AG10803 (cell line): Measurements from ENCODE around the gene GNAL.

Source experiments
- DNase-seq: peaks from one replicate; pipeline ENCODE4 v3.0.0; 2010; ENCODE audit warnings: low read depth
- H3K4me3 ChIP-seq: 2 replicates; pipeline ENCODE4 v1.5.1; 2011; ENCODE audit warnings: mild to moderate bottlenecking, low read length, control low read depth
- TF ChIP-seq, protein P1 (sequence below): conservative IDR thresholded peaks from 2 replicates; pipeline ENCODE4 v1.5.1; 2011; ENCODE audit warnings: mild to moderate bottlenecking, low read length, control low read depth, inconsistent platforms

The GNAL gene

DNA sequence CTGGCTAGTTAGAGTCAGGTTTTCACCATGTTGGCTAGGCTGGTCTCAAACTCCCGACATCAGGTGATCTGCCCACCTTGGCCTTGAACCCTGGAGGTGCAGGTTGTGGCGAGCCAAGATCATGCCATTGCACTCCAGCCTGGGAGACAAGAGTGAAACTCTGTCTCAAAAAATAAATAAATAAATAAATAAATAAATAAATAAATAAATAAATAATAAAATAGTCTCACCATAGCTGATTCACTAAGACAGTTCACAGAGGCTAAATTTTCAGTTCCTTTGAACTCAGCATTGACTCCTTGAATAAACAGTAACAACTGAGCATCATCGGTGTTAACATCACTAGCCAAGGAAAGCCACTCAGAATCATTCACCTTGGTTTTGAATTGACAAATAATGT lies 32.7 kb downstream of the GNAL start:
- DNase-seq, result no peak
- TF ChIP-seq, protein P1, sequence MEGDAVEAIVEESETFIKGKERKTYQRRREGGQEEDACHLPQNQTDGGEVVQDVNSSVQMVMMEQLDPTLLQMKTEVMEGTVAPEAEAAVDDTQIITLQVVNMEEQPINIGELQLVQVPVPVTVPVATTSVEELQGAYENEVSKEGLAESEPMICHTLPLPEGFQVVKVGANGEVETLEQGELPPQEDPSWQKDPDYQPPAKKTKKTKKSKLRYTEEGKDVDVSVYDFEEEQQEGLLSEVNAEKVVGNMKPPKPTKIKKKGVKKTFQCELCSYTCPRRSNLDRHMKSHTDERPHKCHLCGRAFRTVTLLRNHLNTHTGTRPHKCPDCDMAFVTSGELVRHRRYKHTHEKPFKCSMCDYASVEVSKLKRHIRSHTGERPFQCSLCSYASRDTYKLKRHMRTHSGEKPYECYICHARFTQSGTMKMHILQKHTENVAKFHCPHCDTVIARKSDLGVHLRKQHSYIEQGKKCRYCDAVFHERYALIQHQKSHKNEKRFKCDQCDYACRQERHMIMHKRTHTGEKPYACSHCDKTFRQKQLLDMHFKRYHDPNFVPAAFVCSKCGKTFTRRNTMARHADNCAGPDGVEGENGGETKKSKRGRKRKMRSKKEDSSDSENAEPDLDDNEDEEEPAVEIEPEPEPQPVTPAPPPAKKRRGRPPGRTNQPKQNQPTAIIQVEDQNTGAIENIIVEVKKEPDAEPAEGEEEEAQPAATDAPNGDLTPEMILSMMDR, result no peak
- H3K4me3 ChIP-seq, result no peak overlapping the region

DNA sequence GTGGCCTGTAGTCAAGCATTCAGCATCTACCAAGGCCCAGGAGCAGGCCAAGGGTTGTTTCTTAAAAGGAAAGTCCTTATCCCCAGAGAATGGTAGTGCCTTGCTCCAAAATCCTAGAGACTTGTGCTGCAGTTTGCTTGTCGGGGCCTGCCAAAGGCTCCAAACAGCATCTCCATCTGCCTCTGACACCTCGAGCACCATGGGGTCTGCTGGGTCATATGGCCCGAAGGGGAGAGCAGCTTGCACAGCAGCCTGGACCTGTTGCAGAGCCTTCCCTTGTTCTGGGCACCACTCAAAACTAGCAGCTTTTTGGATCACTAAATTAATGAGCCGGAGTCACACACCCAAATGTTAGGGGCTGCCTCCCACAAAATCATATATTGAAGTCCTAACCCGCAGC lies 35.7 kb downstream of the GNAL start:
- TF ChIP-seq, protein P1, result no peak
- DNase-seq, result no peak
- no peak overlapping the region for H3K4me3 ChIP-seq

DNA sequence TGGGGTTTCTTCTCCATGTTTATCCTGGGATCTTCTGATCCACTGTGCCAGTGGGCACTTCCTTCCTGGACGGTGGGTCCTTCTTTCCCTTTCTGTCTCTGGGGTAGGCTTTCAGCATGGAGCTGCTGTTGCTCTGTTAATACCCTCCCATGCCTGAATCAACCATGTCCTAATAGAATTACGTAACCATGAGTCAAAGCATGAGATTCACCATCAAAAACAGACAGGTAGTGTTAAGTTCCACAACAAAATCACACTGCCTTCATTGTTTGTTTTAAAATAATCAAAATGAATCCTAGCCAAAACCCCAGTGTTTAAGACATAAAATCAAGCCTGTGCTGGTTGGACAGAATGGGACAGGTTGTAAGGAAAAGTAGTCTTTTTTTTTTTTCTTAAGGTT lies 37.5 kb downstream of the GNAL start:
- TF ChIP-seq, protein P1, result no peak
- no peak for DNase-seq
- no peak overlapping the region for H3K4me3 ChIP-seq

DNA sequence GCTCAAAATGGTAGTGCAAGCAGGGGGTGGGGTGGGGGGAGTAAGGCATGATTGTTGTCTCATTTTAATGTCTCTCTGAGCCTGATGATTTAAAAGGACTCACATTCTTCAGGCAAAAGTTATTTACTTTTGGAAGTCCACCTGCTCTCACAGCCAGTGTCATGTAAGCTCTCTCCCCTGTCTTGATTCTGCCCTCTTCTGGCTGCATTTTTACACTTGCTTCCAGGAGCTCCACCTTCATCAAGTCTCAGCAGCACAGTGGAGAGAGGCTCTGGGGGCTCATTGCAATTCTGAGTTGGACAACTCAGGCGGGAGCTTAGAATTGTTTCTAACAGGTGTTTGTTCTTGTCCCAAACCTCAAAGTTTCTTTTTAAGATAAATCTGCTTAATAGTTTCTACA lies 39.2 kb downstream of the GNAL start:
- TF ChIP-seq, protein P1, result peak; percentile 11; the same call in 1 of the 2 replicates
- H3K4me3 ChIP-seq, result no peak overlapping the region
- peak; percentile 6 for DNase-seq

DNA sequence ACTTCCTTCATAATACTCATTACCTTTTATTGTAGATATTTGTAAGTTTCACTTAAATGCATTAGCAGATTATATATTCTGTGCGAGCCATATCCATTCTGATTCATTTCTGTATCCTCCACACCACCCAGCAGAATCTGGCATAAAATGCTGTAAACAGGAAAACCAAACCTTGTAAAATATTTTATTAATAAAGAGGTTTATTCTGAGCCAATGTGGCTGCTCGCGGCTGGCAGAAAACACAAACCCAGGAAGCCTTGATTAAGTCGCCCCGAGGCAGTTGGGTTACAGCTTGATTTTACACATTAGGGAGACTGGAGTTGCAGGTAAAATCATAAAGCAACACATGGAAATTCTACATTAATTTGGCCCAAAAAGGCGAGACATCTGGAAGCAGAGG lies 40.5 kb downstream of the GNAL start:
- TF ChIP-seq, protein P1, result no peak
- DNase-seq, result no peak
- no peak overlapping the region for H3K4me3 ChIP-seq

DNA sequence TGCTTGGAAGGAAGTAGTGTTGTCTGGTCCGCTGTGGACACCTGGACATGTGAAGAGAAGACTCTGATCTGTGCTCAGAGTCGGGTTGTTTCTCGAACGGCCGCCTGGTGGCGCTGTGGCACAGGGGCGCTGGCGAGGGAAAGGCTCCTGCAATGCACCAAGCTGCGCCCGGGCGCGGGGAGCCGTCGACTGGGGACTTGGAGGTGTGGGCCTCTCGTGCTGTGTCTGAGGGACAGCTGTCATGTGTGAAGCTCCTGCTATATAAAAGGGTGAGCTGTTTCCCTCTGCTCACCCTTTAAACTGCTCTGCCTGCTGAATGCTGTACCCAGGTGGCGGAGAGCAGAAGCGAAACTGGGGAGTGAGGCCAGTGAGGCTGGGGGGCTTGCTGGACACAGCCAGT lies 44.0 kb downstream of the GNAL start:
- peak; percentile 50 for DNase-seq
- H3K4me3 ChIP-seq, result peak overlapping the region; percentile 45
- TF ChIP-seq, protein P1, result peak; percentile 76

DNA sequence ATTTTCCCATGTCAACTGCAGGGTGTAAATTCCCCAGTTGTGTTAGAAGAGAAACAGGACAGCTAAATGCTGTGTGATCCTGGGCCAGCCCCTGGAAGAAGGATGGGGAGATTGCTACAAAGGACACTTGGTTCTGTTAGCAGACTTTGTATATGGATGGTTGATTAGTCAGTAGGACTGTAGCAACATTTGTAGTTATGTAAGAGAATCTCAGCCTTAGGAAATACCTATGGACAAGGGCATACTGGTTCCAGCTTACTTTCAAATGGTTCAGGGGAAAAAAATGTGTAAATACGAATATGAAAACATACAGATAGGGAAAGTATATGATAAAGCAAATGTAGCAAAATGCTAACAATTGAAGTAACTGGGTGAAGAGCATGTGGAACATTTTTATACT lies 47.6 kb downstream of the GNAL start:
- TF ChIP-seq, protein P1, result no peak
- no peak overlapping the region for H3K4me3 ChIP-seq
- DNase-seq, result no peak
